OCI-LY3 (cell line): ENCODE data around the gene GUCY1A1.

Experiments used
- EZH2phosphoT487 ChIP-seq: fragments of 200-600 bp; shearing (Covaris generic); IDR thresholded peaks from 2 replicates; pipeline ENCODE4 v1.6.1; 2018; ENCODE audit warnings: antibody characterized with exemption, mixed run types, low read depth
- TF ChIP-seq, protein P1 (sequence below): fragments of 200-600, 300-600 bp; sonication (generic); IDR thresholded peaks from 2 replicates; pipeline ENCODE4 v1.5.1; 2014; ENCODE audit warnings: antibody characterized with exemption, low read length, low read depth

DNA sequence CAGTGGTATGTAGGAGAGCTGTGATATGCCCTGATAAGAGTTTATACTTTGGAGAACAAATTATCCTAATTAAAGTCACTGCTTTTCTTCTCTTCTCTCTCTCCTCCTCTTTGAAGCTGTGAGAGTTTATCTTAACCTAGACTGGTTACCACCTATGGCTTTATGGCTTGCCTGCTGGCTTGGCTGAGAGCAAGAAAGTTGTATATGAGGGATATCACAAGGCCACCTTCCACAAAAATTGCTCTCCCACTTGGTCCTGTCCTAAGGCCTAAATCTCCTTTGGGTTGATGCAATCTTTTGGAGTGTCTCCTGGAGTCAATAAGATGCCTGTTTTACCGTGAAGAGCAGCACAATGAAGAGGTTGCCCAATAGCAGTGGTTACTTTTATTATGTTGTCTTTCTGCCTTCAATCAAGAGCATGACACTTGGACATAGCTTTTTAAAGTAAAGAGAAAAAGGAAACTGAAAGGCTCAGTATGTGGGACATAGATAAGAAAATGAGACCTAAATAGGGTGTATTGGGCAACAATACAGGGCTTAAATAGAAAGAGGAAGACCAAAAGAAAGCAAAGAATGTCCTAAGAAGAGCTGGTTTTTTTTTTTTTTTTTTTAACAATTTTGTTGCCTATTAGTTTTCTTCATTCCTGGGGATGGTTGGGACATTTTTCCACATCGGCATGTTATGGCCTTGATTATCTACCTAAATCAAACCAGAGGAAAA, 9.2 kb downstream of the GUCY1A1 start:
- TF ChIP-seq, protein P1, sequence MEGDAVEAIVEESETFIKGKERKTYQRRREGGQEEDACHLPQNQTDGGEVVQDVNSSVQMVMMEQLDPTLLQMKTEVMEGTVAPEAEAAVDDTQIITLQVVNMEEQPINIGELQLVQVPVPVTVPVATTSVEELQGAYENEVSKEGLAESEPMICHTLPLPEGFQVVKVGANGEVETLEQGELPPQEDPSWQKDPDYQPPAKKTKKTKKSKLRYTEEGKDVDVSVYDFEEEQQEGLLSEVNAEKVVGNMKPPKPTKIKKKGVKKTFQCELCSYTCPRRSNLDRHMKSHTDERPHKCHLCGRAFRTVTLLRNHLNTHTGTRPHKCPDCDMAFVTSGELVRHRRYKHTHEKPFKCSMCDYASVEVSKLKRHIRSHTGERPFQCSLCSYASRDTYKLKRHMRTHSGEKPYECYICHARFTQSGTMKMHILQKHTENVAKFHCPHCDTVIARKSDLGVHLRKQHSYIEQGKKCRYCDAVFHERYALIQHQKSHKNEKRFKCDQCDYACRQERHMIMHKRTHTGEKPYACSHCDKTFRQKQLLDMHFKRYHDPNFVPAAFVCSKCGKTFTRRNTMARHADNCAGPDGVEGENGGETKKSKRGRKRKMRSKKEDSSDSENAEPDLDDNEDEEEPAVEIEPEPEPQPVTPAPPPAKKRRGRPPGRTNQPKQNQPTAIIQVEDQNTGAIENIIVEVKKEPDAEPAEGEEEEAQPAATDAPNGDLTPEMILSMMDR = no peak
- no peak for TF ChIP-seq EZH2phosphoT487
